Esophagus (tissue), 2 donors: ENCODE results near the gene MAP3K14. TPM values are rescaled to one million over a fixed set of nuclear protein-coding genes. Genes with fewer than 3 reads are reported as not detected.

Experiments
- H3K27ac ChIP-seq, 2 donors: one replicate each; pipeline ENCODE4 v1.5.1; 2013; ENCODE audit warnings: low read depth in 2 of 2, mild to moderate bottlenecking in 2 of 2, inconsistent platforms in 1 of 2, low read length in 1 of 2, moderate library complexity in 1 of 2
- H3K27me3 ChIP-seq, 2 donors: one replicate each; pipeline ENCODE4 v1.6.1; 2013; ENCODE audit warnings: low read length in 2 of 2, control low read depth in 1 of 2, mild to moderate bottlenecking in 1 of 2; ENCODE audit not compliant: insufficient read depth in 2 of 2, control insufficient read depth in 1 of 2
- H3K36me3 ChIP-seq, 2 donors: one replicate each; pipeline ENCODE4 v1.6.1; 2013; ENCODE audit warnings: low read length in 1 of 2; ENCODE audit not compliant: control insufficient read depth in 2 of 2, insufficient read depth in 2 of 2
- H3K4me1 ChIP-seq, 2 donors: one replicate each; pipeline ENCODE4 v1.6.1; 2013; ENCODE audit warnings: low read length in 1 of 2; ENCODE audit not compliant: control insufficient read depth in 2 of 2, insufficient read depth in 2 of 2
- H3K4me3 ChIP-seq, 2 donors: one replicate each; pipeline ENCODE4 v1.5.1; 2013; ENCODE audit warnings: low read length in 2 of 2, mild to moderate bottlenecking in 2 of 2, low read depth in 1 of 2, moderate library complexity in 1 of 2
- H3K9me3 ChIP-seq, 2 donors: one replicate each; pipeline ENCODE4 v1.6.1; 2013; ENCODE audit warnings: mild to moderate bottlenecking in 2 of 2, low read depth in 1 of 2, low read length in 1 of 2, moderate library complexity in 1 of 2; ENCODE audit not compliant: control insufficient read depth in 2 of 2, insufficient read depth in 1 of 2
- WGBS, 2 donors: extraction: QIAGEN DNeasy Blood & Tissue Kit; methylation state at CpG; one replicate each; pipeline ENCODE4 v1.1.7; 2013; 5-methylcytosine and 5-hydroxymethylcytosine counted together
- polyA plus RNA-seq, 2 donors: library from polyadenylated mRNA; stranded (reverse); fragments of 200-250 nt; gene quantifications; one replicate each; pipeline ENCODE4 v1.2.3, GENCODE V29; 2013
- donor health status: healthy with polysubstance abuse.
- donor health status: Bipolar disorder and iron deficiency.

MAP3K14 gene
- polyA plus RNA-seq, 2 donors, result 8.0 to 9.2 TPM

DNA sequence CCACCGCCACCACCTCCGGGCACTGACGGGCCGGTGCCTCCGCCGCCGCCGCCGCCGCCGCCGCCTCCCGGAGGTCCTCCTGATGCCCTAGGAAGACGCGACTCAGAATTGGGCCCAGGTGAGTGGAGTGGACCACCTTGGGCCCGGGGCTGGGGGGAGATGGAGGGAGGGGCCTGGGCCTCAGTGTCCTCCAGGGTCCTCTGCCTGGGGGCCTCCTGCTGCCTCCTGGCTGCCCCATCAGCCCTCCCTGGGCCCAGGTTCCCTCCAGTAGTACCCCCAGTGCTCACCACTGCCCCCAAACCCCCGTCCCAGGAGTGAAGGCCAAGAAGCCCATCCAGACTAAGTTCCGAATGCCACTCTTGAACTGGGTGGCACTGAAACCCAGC is 74.8 kb downstream of the MAP3K14 start:
- WGBS, 2 donors, result 33 to 38% methylated on average over 14 to 18 of the region's 18 CpGs
- H3K27ac ChIP-seq, result no peak overlapping the region
- peaks cover 0 to 21% of the 10 kb centered on the region in 2 donors for H3K4me1 ChIP-seq
- peak overlapping the region in 1 of 2 donors; percentile 21 for H3K4me3 ChIP-seq
- peaks cover 0 to 18% of the 10 kb centered on the region in 2 donors for H3K36me3 ChIP-seq
- no peaks in the 10 kb centered on the region for H3K27me3 ChIP-seq
- H3K9me3 ChIP-seq, result no peaks in the 10 kb centered on the region

DNA sequence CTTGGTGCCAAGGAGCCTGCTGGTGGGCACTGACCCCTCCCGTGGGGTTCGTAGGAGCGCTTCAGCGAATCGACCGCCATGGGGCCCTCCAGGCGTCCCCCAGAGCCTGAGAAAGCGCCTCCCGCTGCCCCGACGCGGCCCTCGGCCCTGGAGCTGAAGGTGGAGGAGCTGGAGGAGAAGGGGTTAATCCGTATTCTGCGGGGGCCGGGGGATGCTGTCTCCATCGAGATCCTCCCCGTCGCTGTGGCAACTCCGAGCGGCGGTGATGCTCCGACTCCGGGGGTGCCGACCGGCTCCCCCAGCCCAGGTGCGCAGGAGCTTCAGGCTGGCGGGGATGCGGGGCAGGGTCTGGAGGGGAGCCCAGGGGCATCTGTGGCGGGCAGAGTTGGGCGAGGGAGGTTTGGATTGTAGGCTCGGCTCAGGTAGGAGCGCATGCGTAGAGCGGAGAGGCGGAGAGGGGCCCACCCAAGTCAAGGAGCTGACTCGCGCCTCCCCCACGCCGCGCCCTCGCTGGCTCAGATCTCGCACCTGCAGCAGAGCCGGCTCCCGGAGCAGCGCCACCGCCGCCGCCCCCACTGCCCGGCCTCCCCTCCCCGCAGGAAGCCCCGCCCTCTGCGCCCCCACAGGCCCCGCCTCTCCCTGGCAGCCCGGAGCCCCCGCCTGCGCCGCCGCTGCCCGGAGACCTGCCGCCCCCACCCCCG is 75.3 kb downstream of the MAP3K14 start:
- Histone ChIP-seq H3K27ac (no peak overlapping the region), H3K9me3 (no peaks in the 10 kb centered on the region), H3K27me3 (no peaks in the 10 kb centered on the region), H3K4me1 (peaks cover 0 to 16% of the 10 kb centered on the region in 2 donors), H3K4me3 (peak overlapping the region; percentile 21 to 35), H3K36me3 (peaks cover 0 to 18% of the 10 kb centered on the region in 2 donors)
- 27 to 44% methylated on average over 31 to 62 of the region's 62 CpGs for WGBS, 2 donors

DNA sequence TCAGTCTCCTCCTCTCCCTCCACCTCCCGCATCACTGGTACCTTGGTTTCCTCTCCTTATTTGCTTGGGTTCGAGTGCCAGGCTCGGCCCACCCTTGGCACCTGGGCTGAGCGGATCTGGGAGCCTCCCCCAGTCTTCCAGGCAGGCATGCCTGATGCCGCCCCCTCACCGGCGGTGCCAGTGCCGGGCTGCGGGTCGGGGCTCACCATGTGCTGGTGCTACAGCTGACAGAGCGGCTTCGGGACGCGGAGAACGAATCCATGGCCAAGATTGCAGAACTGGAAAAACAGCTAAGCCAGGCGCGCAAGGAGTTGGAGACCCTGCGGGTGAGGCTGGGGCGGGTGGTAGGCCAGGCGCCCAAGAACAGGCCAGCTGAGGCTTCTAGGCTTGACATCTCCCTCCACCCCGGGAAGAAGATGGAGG is 75.9 kb downstream of the MAP3K14 start:
- Histone ChIP-seq H3K4me3 (peak overlapping the region; percentile 21 to 35), H3K27me3 (no peaks in the 10 kb centered on the region), H3K36me3 (peaks cover 0 to 18% of the 10 kb centered on the region in 2 donors), H3K4me1 (peaks cover 0 to 14% of the 10 kb centered on the region in 2 donors), H3K27ac (no peak overlapping the region), H3K9me3 (no peaks in the 10 kb centered on the region)
- 39 to 41% methylated on average over 21 of the region's 21 CpGs for WGBS, 2 donors

DNA sequence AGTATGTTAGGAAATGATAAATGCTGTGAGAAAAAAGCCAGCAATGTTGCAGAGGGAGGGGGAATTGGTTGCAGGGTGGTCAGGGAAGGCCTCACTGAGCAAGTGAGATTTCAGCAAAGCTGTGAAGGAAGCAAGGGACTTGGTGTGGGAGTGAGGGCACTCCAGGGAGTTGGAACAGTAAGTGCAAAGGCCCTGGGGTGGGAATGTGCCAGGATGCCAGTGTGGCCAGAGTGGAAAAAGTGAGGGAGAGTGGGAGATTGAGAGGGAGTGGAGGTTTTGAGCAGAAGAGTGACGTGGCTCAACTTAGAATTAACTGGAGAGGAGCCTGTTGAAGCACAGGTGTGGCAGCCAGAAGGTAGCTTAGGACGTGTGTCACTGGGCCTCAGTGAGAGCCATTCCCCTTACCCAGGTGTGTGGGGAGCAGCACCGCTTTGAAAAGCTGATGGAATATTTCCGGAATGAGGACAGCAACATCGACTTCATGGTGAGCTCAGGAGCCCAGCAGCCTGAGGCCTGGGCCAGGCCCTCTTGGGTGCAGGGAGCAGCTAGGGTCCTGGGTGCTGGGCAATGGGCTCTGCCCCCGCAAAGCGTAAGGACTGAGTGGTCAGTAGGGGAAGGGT is 78.6 kb downstream of the MAP3K14 start:
- H3K4me3 ChIP-seq, result no peak overlapping the region
- peaks cover 0 to 9% of the 10 kb centered on the region in 2 donors for H3K36me3 ChIP-seq
- 92 to 94% methylated on average over 7 of the region's 7 CpGs for WGBS, 2 donors
- H3K9me3 ChIP-seq, result no peaks in the 10 kb centered on the region
- H3K27ac ChIP-seq, result no peak overlapping the region
- H3K27me3 ChIP-seq, result no peaks in the 10 kb centered on the region
- peaks cover 0 to 10% of the 10 kb centered on the region in 2 donors for H3K4me1 ChIP-seq

DNA sequence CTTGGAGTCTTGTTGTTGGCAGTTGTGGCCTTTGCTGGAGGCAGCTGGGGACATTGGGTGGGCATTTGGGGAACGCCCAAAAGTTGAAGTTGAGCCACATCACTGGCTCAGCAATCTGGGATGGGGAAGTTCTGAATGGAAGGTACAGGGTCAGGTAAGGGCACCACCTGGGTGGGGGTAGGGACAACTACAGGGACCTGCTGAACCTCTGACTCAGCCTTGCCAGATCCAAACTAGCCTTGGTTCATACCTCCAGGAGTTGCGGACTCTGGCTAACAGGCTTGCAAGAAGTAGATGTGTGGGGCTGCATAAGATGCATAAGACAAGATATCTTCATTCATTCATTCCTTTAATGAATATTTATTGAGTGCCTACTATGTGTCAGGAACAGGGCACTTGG is 79.1 kb downstream of the MAP3K14 start:
- Histone ChIP-seq H3K36me3 (peaks cover 0 to 9% of the 10 kb centered on the region in 2 donors), H3K4me1 (peaks cover 0 to 10% of the 10 kb centered on the region in 2 donors), H3K27ac (no peak overlapping the region), H3K9me3 (no peaks in the 10 kb centered on the region), H3K4me3 (no peak overlapping the region), H3K27me3 (no peaks in the 10 kb centered on the region)
- 92 to 96% methylated on average over 2 of the region's 2 CpGs for WGBS, 2 donors

DNA sequence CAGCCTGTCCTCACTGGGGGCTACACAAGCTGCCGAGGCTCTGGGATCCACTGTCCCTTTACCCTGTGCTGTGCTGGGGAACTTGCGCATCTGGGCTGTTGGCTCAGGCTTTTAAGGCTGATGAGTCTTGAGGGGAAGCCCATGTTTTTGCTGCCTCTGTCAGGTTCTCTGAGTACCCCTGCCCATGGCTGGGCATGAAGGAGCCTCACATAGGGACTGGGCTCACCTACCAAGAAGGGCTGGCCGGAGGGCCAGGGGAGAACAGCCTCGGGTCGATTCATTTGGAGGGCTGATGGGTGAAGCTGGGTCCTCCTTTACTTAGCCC is 80.6 kb downstream of the MAP3K14 start:
- WGBS, 2 donors, result 78 to 79% methylated on average over 5 of the region's 5 CpGs
- no peak overlapping the region for H3K27ac ChIP-seq
- no peaks in the 10 kb centered on the region for H3K27me3 ChIP-seq
- H3K36me3 ChIP-seq, result peaks cover 0 to 11% of the 10 kb centered on the region in 2 donors
- H3K4me1 ChIP-seq, result peaks cover 0 to 8% of the 10 kb centered on the region in 2 donors
- no peak overlapping the region for H3K4me3 ChIP-seq
- no peaks in the 10 kb centered on the region for H3K9me3 ChIP-seq

DNA sequence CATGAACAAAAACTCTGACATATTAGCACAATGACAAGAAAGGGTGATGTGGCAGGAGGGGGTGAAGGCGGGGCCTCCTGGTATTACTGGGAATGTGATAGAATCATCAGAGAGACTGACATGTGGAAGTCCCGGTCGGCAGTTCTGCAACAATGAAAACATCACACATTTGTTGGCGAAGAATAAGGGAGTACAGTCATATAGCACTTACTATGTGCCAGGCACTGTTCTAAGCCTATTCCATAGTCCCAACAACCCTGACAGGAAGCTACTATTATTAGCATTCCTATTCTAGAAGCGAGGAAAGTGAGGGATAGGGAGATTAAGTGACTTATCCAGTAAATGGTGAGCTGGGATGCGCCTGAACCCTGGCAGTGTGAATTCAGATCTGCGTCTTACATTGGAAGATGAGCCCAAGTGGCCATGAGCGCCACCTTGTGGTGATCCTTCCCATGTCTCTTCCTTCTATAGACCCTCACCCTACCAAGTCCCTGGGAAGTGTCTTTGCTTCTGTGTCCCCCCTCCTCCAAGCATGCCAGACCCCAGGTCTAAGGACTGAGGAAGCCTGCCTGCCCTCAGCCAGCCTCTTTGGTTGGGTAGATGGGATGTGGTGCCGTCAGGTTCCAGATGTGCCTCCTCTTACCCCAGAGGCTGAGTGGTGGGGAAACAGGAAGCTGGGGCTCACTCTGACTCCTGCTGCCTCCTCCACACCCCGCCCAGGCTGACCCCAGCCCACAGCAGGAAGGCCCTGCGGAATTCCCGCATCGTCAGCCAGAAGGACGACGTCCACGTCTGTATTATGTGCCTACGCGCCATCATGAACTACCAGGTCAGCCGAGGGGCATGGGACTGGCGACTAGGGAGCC is 81.2 kb downstream of the MAP3K14 start:
- Histone ChIP-seq H3K4me1 (peaks cover 0 to 8% of the 10 kb centered on the region in 2 donors), H3K4me3 (no peak overlapping the region), H3K36me3 (peaks cover 0 to 8% of the 10 kb centered on the region in 2 donors), H3K27ac (no peak overlapping the region), H3K9me3 (no peaks in the 10 kb centered on the region), H3K27me3 (no peaks in the 10 kb centered on the region)
- WGBS, 2 donors, result 50 to 52% methylated on average over 20 of the region's 20 CpGs

DNA sequence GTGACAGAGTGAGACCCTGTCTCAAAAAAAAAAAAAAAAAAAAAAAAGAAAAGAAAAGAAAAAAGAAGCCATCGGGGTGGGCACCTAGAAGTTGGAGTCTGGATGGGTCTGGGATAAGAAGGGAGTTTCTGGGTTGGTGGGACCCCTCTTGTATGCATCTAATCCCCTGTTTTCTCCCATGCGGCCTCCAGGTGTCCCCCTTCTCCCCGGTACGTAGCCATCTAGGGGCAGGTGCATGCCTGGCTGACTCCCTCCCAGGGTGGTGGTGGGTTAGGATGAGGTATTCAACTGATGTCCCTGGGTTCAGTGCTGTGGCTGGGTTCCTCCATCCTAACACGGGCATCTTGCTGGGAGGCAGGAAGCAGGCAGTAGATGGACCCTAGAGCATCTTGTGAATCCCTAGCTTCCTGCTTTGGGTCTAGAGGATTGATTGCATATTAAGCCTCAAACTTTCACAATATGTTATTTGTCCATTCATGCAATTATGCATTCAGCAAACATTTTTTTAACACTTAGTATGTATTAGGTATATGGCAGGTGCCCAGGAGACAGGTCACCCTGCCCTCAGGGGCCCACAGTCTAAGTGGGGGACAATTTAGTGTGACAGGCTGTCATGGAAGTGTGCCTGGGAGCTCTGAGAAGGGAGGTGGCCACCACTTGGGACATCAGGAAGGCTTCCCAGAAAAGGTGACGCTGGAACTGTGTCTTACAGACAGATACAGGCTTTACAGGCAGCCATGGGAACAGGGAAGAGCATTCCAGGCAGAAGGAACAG is 82.0 kb downstream of the MAP3K14 start:
- 32 to 39% methylated on average over 6 of the region's 6 CpGs for WGBS, 2 donors
- no peak overlapping the region for H3K27ac ChIP-seq
- H3K27me3 ChIP-seq, result no peaks in the 10 kb centered on the region
- H3K36me3 ChIP-seq, result peaks cover 0 to 6% of the 10 kb centered on the region in 2 donors
- no peak overlapping the region for H3K4me3 ChIP-seq
- no peaks in the 10 kb centered on the region for H3K9me3 ChIP-seq
- peaks cover 0 to 15% of the 10 kb centered on the region in 2 donors for H3K4me1 ChIP-seq

DNA sequence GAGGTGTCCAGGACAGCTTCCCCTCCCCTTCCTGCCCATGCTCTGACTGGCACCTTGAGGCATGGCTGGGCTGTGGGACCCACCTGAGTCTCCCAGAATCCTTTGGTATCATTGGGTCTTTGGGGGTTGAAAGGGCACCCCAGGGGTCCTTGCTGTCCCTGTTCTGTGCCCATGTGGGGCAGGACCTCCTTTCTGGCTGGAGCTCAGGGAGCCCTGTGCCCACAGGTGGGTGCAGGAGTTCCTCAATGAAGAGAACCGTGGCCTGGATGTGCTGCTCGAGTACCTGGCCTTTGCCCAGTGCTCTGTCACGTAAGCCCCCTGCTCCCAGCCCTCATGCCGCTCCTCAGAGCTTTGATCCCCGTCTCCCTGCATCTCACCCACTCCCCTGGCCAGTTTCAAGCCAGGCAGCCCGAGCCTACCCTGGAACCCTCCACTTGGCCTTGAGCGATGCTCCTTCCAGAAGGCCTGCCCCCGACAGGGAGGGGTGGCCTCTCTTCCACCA is 83.3 kb downstream of the MAP3K14 start:
- whole genome bisulfite sequencing, 2 donors, result 84 to 85% methylated on average over 8 of the region's 8 CpGs
- Histone ChIP-seq H3K4me3 (no peak overlapping the region), H3K9me3 (no peaks in the 10 kb centered on the region), H3K4me1 (peaks cover 0 to 17% of the 10 kb centered on the region in 2 donors), H3K27ac (no peak overlapping the region), H3K36me3 (peaks cover 0 to 6% of the 10 kb centered on the region in 2 donors), H3K27me3 (no peaks in the 10 kb centered on the region)
